GM12892 (cell line): ENCODE results near the gene NLGN4Y. TPM values are rescaled to one million over a fixed set of nuclear protein-coding genes. Genes with fewer than 3 reads are reported as not detected.

Experiments used
- DNase-seq: peaks from one replicate; pipeline ENCODE4 v3.0.0; 2011; ENCODE audit not compliant: insufficient read length
- FAIRE-seq: peaks from 2 replicates; lab custom pipeline; 2011; peaks lifted over from hg19 to GRCh38; lab: Jason Lieb, UNC
- POLR2A ChIP-seq: IDR thresholded peaks from 2 replicates; pipeline ENCODE4 v1.6.1; 2011; ENCODE audit warnings: low read depth, low read length, control low read depth
- POLR2AphosphoS5 ChIP-seq: IDR thresholded peaks from 2 replicates; pipeline ENCODE4 v1.6.1; 2011; ENCODE audit warnings: low read depth, low read length, control low read depth
- TAF1 ChIP-seq: IDR thresholded peaks from 2 replicates; pipeline ENCODE4 v1.6.1; 2011; ENCODE audit warnings: low read depth, mild to moderate bottlenecking, control low read depth, low read length, borderline replicate concordance
- polyA plus RNA-seq: library from polyadenylated mRNA; unstranded; fragments of >200 nt; gene quantifications from one replicate; pipeline ENCODE4 v1.2.1, GENCODE V29; 2012; ENCODE audit warnings: missing spikeins, inconsistent platforms; ENCODE audit not compliant: missing spikeins

NLGN4Y gene
- not detected for polyA plus RNA-seq

DNA sequence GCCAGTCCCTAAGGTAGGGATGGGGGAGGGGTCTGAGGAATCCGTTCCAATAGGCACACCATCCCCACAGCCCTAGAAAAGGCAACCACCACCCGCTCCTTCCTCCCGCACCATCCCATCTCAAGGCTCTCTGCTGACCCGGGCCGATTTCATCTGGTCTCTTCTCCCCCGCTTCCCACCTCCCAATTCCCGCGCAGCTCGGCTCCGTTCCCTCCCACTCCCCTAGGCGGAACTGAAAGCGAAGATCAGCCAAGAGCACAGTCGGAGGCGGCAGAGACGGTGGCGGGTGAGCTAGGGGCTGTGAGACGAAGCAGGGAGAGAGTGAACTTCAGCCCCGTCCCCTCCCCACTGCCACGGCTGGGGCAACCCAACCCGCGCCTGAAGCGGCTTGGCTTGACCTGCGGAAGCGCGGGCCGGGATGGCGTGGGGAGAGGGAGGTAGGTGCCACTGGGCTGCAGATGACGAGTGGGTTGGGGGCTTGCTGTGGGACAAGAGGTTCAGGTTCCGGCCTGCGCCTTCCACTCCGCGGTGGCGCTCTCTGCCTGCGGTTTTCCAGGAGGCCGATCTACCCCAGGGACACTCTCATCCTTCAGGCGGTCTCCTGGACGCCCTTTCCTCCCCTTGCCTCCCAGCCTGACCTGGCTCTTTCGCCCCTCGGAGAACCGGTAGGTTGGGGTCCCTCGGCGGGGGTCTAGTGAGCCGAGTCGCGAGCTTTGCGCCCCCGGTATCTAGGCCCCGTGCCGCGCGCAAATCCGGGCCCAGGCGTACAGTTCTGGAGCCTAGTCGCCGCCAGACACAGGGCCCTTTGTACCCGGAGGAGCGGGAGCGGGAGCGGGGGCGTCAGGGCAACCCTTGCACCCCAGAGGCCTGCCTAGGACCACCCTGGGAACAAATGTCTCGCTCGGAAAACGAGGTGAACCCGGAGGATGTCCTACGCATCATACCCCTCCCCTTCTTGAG is at the start of gene NLGN4Y:
TSS of gene NLGN4Y (plus strand) at position 258 of the 960 bp plus-strand sequence. CDS start 97,591 bp downstream, outside the sequence.
- FAIRE-seq (no peak), DNase-seq (no peak)
- TF ChIP-seq POLR2A (no peak), TAF1 (no peak), POLR2AphosphoS5 (no peak)

DNA sequence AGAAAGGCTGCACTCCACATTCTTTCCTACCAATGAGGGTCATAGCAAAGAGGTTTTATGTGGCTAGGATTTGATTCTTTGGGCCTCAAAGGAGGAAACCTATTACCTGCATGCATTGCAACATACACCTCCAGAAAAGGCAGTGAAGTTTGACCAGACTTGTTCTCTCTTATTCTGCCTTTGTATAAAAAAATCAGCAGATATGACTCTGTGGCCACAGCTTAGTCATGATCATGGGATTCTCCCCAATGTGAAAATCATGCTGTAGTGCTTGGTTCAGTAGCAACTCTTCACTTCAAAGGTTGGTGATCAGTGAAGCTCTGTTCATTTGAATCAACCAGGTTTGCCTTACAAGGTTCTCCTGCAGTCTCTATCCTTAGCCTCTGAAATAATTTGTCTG is 38.4 kb upstream of the NLGN4Y start:
- TF ChIP-seq POLR2A: no peak
- TF ChIP-seq TAF1: no peak
- TF ChIP-seq POLR2AphosphoS5: no peak
- DNase-seq: no peak
- no peak for FAIRE-seq

- DNase-seq (no peak), FAIRE-seq (no peak)
- TF ChIP-seq TAF1 (no peak), POLR2A (no peak), POLR2AphosphoS5 (no peak)
Observed at GRCh38 chrY:14490226-14490625, 34.1 kb upstream of the NLGN4Y start.

GRCh38 chrY:14498071-14498470 is 26.3 kb upstream of the NLGN4Y start:
- no peak for DNase-seq
- FAIRE-seq: no peak
- TF ChIP-seq TAF1 (no peak), POLR2AphosphoS5 (no peak), POLR2A (no peak)

GRCh38 chrY:14504592-14504991 is 19.7 kb upstream of the NLGN4Y start:
- FAIRE-seq (no peak), DNase-seq (no peak)
- TF ChIP-seq TAF1 (no peak), POLR2A (no peak)

DNA sequence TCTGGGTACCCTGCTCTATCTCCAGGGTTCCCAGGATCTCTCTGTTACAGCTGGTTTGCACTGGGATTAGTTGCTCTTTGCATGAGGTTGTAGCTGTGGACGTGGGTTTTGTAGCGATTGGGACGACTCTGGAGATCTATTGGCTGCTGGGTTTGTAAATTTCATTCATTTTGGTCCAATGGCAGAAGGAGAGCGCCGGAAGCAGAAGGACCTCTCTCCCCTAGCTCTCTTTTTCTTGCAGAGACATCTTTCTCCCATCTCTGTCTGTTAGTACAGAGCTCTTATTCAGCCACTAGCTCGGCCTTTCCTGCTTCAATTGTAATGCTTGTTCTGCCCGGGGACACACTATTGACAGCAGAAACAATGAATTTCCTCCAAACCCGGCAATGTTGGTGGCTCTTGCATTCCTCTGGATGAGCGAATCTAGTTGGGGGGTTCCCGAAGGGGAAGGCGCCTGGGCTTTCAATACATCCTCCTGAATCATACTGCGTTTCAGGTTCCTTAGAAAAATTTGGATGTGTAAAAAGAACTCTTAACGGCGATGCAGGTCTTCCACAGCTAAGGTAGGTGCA is 1.9 kb upstream of the NLGN4Y start:
- no peak for FAIRE-seq
- DNase-seq: no peak
- TF ChIP-seq POLR2A (no peak), POLR2AphosphoS5 (no peak), TAF1 (no peak)

GRCh38 chrY:14523491-14524271 is 648 bp upstream of the NLGN4Y start:
- FAIRE-seq (no peak), DNase-seq (no peak)
- TF ChIP-seq POLR2AphosphoS5 (no peak), POLR2A (no peak), TAF1 (no peak)

DNA sequence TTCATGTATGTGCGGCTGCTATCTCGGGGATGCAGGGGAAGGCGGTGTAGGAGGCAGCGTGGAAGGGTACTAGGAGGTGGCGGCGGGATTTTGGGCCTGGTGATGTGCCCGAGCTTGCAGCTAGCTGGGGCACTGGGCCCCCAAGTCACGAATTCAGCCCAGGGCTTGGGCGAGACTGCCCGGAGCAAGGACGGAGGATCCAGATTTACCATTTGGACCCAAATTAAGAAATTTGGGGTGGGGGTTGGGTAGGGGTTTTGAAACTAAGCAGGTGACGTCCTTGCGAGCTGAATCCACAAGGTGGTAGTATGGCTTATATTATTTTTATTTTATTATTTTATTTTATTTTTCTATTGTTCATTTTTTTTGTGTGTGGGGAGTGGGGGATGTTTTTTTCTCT is 986 bp downstream of the NLGN4Y start:
- FAIRE-seq (no peak), DNase-seq (no peak)
- no peak for TF ChIP-seq POLR2AphosphoS5
- no peak for TF ChIP-seq POLR2A
- TF ChIP-seq TAF1: no peak

DNA sequence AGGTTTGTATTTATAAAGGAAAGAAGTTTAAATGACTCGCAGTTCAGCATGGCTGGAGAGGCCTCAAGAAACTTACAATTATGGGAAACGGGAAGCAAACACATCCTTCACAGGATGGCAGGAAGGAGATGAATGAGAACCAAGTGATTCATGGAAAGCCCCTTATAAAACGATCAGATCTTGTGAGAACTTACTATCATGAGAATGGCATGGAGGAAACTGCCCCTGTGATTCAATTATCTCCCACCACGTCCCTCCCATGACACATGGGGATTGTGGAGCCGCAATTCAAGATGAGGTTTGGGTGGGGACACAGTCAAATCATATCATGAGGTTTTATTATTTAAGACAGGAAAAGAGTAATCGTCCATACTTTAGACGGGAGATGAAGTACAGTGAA is 4.0 kb downstream of the NLGN4Y start:
- FAIRE-seq (no peak), DNase-seq (no peak)
- no peak for TF ChIP-seq POLR2A
- TF ChIP-seq POLR2AphosphoS5: no peak
- TF ChIP-seq TAF1: no peak

DNA sequence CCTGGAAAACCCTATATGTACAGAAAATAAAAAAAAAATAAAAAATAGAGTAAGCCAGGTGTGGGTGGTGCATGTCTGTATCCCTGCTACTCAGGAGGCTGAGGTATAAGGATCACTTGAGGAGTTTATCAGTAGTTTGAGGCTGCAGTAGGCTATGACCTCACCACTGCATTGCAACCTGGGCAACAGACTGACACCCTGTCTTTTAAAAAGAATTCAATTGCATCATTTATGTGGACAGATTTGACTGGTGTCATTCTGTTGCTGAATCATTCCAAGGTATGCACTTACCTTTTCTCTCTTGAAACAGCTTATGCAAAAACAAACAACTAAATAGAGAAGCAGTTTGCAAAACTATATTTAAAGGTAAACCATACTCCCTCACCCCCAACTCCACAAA is 12.4 kb downstream of the NLGN4Y start:
- no peak for FAIRE-seq
- TF ChIP-seq TAF1 (no peak), POLR2A (no peak), POLR2AphosphoS5 (no peak)
- DNase-seq: no peak

GRCh38 chrY:14543506-14543905 is 19.2 kb downstream of the NLGN4Y start:
- DNase-seq (no peak), FAIRE-seq (no peak)
- no peak for TF ChIP-seq TAF1
- no peak for TF ChIP-seq POLR2A
